ENCODE data around the gene IFNA16. TPM values are rescaled to one million over a fixed set of nuclear protein-coding genes. Genes with fewer than 3 reads are reported as not detected.
"Not testable (repeated sequence)": the region's sequence is repeated elsewhere in the genome, so short reads cannot be mapped to it uniquely, and the experiment has no call there.

IFNA16 gene
- total RNA-seq (2014; rRNA removed; shearing (Covaris generic)) = not detected in 2 replicates
- polyA plus RNA-seq (2014; cell fraction: nucleus; rRNA removed) = not detected in 2 replicates

DNA sequence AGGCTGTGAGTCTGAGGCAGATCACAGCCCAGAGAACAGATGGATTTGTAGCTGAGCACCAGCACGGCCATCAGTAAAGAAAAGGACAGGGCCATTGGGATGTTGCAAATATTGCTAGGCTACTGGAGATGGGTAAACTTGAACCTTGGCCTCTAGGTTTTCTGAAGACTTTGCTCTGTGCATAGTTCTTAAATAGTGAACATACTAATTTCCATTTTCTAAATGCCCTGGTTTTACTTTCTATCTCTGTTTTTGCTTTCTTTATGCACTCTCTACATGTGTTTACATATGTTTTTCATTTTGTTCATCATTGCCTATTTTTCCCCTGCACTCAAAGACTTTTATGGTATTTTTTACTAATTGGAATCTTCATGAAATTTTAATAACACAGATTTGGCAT, at the start of gene IFNA16:
IFNA16 (minus strand) TSS at position 101 of the 400 bp plus-strand sequence; CDS start at position 95, 6 bp downstream.
- not testable (repeated sequence) for DNase-seq (ENCODE audit: extremely low read depth, low read depth)

DNA sequence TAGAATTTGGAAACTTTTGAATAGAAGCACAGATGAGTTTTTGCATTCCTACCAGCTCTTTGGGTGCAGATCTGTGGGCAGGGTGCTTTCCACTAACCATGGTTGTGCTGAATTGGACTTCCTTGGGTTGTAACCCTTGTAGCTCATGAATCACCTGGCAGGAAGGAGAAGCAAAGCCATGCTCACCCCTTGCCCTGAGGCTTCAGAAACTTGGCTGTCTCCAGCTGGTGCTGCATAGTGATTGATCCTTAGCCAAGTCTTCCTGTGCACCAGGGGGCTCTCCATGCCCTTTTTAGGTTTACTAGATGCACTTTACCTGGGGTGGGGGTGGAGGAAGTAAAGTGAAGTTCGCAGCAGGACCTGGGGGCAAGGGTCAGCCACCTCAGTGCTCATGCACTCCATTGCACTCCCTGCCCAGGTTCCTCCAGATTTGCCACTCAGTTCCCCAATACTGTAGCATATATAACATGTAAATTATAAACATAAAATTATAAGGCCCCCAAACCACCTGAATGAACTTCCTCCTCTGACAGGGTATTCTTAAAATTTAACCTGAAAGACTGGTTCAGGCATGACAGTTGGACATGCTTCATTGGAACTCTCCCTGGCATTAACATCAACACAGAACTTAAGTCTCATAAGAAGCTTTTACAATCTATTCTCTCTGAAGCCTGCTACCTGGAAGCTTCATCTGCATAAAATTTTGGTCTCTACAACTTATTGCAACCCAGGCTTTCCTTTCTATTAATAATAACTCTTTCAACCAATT, 48.5 kb upstream of the IFNA16 start:
- DNase-seq (ENCODE audit: extremely low read depth, low read depth) = no peak

DNA sequence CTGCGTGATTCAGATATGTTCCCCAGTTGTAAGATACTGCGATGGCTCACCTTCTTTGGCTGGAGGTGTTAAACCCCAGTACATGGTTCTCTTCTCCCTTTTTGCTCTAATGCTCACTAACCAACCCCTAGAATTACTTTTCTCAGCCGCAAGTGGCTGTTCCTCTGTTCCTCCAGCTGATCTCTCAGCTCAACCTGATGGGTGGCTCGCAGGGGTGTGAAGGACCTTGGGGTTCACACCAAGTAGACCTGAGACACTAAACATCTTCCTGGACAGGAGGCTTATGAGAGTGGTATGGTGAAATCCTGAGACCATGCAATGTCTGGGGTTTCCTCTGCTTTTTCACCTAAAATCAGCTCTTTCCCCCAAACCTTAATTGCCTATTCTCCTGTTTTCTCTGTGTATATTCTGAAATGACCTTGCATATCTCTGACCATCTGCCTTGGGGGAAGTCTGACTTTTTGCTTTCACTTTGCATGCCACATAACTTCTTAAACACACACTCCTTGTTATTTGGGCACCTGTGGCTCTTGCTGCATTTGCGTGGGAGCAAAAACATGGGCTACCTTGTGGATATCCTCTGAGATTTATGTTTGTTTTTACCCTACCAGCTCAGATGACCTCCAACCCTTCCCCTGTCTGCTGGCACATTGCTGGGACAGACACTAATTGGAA, 38.6 kb upstream of the IFNA16 start:
- no peak for DNase-seq (ENCODE audit: extremely low read depth, low read depth)

DNA sequence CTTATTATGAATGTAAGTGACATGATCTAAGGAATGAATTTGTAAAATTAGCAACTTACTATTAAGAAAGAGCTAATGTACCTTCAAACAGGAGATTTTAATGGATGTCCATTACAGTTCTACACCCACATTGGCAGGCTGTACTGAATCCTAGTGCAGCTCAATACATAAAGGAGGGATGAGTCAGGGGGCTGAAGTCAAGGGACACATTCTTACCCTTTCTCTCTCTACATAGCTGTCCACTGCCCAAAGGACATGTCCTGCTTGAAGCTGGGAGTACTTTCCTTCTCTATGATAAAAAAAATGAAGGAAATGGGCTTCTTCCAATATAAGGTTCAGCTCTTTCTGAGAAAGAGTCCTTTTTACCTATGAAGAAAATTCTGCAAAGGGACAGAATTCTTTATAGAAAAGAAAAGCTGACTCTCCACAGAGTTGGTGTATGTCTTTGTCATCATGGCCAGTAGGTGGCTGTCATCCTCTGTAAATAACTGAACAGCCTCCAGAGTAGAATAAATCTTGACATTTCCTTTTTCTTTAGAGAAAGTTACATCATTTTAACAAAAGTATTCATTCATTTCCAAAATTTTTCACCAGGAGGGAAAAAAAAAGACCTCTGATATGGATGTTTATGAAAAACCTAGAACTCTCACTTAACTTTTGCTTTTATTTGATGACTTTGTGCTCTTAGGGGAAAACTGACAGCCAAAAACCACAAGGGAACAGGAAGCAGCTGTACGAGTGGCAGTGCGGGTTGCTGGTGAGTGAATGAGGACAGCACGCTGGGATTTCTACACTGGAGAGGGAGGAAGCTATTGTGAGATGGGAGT, 35.8 kb upstream of the IFNA16 start:
- DNase-seq (ENCODE audit: extremely low read depth, low read depth) = peak; percentile 19

DNA sequence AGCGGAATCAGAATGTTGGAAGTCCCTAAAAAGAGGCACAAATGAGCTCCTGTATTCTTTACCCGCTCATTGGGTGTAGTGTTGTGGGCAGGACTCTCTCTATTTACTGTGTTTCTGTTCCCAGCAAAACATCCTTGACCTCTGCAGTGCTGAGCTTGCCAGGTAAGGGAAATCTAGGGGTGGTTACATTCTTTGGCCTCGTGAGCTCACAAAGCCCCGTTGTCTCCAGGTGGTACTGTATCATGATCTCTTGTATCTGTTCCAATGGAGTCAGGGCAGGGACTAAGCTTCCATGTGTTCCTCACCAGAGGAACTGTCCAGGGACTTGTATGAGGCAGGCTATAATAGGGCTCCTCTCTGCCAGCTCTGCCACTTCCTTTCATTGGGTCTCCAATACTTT, 34.5 kb upstream of the IFNA16 start:
- DNase-seq (ENCODE audit: extremely low read depth, low read depth) = no peak

DNA sequence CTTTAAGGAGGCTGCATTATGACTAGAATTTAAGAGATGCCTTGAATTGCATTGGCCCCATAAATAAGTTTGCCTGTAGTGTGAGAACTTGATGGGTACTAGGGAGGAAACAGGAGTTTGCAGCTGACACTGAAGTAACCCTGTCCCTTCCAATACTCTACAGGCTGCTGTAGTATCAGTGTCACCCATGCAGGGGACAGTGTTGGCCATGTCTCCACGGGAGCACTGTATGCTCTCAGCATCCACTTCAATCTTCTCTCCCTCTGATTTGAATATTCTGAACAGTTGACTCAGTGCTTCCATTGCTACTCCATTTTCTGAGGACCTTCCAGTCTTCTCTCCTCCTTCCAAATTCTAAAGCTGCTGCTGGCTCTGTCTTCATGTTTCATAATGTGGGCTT, 34.1 kb upstream of the IFNA16 start:
- no peak for DNase-seq (ENCODE audit: extremely low read depth, low read depth)

DNA sequence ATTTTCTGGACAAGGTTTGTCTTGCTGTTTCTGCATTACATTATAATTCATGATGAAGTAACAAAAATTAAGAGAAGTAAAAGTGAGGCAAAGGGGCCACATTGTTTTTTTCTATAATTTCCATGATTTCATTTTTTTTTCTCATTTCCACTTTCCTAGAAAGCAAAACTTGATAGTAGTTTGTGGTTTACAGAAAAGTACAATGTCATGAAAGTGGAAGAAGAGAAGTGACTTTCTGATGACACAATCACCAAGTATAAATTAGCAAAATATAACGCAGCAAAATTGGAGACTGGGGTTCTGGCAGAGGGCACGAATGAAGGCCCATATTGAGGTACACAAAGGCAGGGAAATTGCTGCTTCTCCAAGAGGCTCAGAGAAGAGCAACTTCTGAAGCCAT, 27.7 kb upstream of the IFNA16 start:
- DNase-seq (ENCODE audit: extremely low read depth, low read depth) = no peak

DNA sequence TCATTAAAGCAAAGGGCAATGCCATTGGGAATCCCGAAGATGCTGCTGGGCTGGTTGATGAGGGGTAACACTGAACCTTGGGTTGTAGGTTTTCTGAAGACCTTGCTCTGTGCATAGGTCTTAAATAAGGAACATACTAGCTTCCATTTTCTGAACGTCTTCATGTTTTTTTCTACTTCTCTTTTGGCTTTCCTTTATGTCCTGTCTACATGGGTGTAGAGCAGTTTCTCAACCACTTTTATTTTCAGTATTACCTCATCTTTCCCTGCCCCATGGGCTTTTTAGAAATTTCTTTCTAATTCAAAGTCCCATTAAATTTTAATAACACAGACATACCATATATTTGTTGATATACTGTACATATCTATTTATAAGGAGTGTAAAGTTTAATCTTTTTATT, 22.8 kb upstream of the IFNA16 start, which contains the start of gene IFNA14:
IFNA14 (minus strand) TSS at position 95 of the 400 bp plus-strand sequence; CDS start at position 25, 70 bp downstream.
- DNase-seq (ENCODE audit: extremely low read depth, low read depth) = no peak

DNA sequence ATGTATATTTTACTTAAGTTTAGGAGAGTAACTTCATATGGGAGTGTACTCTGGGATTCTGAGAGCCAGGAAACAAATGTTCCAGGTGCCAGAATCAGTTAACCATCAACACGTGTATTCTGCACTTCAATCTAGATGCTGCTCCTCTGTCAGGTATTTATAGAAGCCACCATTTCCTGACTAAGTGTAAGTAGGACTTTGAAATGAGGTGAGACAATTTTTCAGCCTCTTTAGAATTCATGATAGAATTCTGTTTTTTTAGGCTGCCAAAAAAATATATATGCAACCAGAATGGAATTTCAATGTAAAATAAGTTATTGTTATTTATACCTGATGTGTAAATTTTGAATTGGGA, 19.2 kb upstream of the IFNA16 start:
- DNase-seq (ENCODE audit: extremely low read depth, low read depth) = not testable (repeated sequence)

DNA sequence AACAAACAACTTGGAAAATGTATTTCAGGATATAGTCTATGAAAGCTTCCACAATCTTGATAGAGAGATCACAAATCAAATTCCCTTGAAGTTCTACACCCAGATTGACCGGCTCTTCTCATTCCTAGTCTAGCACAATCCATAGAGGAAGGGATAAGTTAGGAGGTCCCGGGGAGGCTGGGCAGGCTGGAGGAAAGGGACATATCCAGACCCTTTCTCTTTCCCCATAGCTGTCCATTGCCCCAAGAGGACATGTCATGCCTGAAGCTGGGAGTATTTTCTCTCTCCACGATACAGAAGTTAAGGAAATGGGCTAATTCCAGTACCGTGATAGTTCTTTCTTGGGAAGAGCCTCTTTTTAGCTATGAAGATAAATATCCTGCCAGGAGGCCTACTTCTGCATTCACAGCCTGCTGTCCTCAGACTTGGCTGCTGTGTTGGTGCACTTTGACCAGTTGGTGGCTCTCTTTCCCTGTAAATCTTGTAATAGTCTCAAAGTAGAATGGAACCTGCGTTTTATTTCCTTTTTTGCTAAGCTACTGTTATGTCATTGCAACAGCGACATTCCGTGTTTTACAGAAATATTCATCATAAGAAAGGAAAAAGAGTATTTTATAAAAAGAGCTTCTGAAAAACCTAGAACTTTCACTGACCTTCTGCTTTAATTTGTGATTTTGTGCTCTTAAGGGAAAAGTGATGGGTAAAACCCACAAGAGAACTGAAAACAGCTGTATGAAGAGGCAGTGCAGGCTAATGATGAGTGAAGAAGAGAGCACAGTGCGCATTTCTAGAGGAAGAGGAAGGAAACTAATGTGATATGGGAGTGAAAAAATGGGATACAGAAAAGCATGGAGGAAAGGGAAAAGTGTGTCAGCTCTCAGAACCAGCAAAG, 18.6 kb upstream of the IFNA16 start:
- DNase-seq (ENCODE audit: extremely low read depth, low read depth) = peak; percentile 30

DNA sequence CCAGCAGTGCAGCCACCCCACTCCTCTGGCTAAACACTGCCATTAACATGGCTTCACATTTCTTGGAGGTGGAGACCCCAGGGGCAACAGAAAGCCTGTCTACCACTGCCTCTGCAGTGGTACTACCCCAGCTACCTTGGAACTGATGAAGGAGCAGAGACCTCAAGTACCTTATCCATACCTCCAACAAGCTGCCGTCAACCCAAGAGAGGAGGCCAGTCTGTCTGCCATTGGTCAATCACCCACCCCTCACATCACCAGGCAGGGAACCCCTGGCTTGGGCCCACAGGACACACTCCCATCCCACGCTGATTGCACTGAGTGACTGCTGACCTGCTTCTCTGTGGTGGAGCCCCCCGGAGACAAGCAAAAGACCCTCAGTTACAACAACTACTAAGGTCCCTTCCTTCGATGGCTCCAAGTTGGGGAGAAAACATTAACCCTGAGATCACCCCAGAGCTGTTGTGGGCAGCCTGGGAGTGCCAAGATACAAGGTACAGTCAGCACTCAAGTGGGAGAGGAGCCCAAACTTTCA, 17.1 kb upstream of the IFNA16 start:
- no peak for DNase-seq (ENCODE audit: extremely low read depth, low read depth)

DNA sequence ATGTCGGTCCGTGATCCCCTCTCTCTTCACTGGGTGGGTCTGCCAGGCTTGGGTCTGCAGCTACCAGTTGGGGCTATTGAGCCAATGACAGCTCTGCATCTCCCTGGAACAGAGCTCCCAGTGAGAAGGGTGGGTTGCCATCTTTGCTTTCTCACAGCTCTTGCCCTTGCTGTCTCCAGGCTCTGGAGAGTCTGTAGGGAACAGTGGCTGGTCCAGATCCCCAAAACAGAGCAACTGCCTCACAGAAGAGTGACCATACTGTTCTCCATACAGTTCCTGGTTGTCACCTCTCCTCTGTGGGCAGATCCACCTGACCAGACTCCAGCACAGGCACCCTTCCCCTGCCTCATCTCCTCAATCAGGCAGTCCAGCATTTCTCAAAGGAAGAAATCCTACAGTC, 16.1 kb upstream of the IFNA16 start:
- no peak for DNase-seq (ENCODE audit: extremely low read depth, low read depth)

DNA sequence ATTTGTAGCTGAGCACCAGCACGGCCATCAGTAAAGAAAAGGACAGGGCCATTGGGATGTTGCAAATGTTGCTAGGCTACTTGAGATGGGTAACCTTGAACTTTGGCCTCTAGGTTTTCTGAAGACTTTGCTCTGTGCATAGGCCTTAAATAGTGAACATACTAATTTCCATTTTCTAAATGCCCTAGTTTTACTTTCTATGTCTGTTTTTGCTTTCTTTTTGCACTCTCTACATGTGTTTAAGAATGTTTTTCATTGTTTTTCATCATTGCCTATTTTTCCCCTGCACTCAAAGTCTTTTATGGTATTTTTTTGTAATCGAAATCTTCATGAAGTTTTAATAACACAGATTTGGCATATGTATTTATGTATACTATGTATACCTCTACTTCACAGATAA, 11.0 kb upstream of the IFNA16 start, which contains the start of gene IFNA17:
IFNA17 (minus strand) TSS at position 101 of the 400 bp plus-strand sequence; CDS start at position 52, 49 bp downstream.
- no peak for DNase-seq (ENCODE audit: extremely low read depth, low read depth)

DNA sequence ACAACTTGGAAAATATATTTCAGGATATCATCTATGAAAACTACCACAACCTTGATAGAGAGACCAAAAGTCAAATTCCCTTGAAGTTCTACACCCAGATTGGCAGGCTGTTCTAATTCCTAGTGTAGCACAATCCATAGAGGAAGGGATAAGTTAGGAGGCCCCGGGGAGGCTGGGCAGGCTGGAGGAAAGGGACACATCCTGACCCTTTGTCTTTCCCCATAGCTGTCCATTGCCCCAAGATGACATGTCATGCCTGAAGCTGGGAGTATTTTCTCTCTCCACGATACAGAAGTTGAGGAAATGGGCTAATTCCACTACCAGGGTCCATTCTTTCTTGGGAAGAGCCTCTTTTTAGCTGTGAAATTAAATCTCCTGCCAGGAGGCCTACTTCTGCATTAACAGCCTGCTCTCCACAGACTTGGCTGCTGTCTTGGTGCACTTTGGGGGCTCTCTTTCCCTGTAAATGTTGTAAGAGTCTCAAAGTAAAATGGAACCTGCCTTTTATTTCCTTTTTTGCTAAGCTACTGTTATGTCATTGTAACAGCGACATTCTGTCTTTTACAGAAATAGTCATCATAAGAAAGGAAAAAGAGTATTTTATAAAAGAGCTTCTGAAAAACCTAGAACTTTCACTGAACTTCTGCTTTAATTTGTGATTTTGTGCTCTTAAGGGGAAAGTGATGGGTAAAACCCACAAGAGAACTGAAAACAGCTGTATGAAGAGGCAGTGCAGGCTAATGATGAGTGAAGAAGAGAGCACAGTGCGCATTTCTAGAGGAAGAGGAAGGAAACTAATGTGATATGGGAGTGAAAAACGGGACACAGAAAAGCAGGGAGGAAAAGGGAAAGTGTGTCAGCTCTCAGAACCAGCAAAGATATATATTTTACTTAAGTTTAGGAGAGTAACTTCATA, 3.4 kb downstream of the IFNA16 start:
- DNase-seq (ENCODE audit: extremely low read depth, low read depth) = peak; percentile 0

DNA sequence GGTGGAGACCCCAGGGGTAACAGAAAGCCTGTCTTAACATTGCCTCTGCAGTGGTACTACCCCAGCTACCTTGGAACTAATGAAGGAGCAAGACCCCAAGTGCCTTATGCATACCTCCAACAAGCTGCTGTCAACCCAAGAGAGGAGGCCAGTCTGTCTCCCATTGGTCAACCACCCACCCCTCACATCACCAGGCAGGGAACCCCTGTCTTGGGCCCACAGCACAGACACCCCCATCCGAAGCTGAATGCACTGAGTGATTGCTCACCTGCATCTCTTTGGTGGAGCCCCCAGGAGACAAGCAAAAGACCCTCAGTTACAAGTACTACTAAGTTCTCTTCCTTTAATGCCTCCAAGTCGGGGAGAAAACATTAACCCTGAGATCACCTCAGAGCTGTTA, 5.0 kb downstream of the IFNA16 start:
- DNase-seq (ENCODE audit: extremely low read depth, low read depth) = not testable (repeated sequence)

DNA sequence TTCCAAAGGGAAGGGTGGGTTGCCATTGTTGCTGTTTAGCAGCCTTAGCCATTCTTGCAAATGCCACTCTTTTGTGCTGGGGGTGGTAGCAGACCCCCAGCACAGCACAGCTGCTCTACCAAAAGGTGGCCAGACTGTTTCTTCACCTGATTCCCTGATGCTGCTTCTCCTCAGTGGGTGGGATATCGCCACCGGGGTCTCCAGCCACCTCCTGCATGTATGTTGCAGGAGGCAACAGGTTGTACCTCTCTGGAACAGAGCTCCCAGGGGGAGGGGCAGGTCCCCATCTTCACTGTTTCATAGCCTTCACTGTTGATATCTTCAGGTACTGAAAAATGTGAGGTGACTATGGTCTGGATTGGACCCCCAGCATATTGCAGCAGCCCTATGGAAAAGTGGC, 6.3 kb downstream of the IFNA16 start:
- not testable (repeated sequence) for DNase-seq (ENCODE audit: extremely low read depth, low read depth)

DNA sequence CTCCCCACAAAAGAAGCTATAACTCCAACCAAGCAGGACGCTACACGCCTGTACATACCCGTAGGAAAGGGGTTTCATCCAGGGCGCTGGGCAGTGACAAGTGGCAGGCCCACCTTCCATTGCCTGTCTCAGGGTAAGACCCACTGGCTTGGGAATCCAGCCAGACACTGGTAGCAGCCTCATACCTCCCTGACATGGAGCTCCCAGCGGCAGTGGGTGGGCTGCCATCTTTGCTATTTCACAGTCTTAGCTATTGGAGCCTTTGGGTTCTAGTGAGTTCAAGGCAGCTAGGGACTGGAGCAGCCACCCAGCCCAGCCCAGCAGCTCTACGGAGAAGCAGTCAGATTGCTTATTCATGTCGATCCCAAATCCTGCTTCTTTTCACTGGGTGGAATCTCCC, 6.8 kb downstream of the IFNA16 start:
- DNase-seq (ENCODE audit: extremely low read depth, low read depth) = no peak

DNA sequence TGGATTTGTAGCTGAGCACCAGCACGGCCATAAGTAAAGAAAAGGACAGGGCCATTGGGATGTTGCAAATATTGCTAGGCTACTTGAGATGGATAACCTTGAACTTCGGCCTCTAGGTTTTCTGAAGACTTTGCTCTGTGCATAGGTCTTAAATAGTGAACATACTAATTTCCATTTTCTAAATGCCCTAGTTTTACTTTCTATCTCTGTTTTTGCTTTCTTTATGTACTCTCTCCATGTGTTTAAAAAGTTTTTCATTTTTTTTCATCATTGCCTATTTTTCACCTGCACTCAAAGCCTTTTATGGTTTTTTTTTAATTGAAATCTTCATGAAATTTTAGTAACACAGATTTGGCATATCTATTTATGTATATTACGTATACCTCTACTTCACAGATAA, 10.1 kb downstream of the IFNA16 start, which contains the start of gene IFNA10:
IFNA10 (minus strand) TSS at position 101 of the 400 bp plus-strand sequence; CDS start at position 55, 46 bp downstream.
- DNase-seq (ENCODE audit: extremely low read depth, low read depth) = not testable (repeated sequence)
